CD4-positive, CD25-positive, alpha-beta regulatory T cell (primary cell): ENCODE results near the gene MLH3. TPM values are rescaled to one million over a fixed set of nuclear protein-coding genes. Genes with fewer than 3 reads are reported as not detected.

Experiments used
- ATAC-seq, 2 donors: fragments of 150-1000 bp; cut with Tn5 transposase; one replicate each; pipeline ENCODE4 v1.10.0; 2021; ENCODE audit warnings: low read depth in 2 of 2, moderate number of reproducible peaks in 2 of 2, moderate library complexity in 1 of 2
- DNase-seq, 3 donors: peaks; one replicate each; pipeline versions ENCODE4 v3.0.0 to v3.0.0-alpha.2; 2012 to 2022; ENCODE audit warnings: mixed read lengths in 1 of 3
- H3K27ac ChIP-seq: one replicate; pipeline ENCODE4 v1.7.0; 2013; ENCODE audit warnings: mild to moderate bottlenecking, low read length; ENCODE audit not compliant: insufficient read depth, poor library complexity, severe bottlenecking
- H3K27me3 ChIP-seq: one replicate; pipeline ENCODE4 v1.7.0; 2013; ENCODE audit warnings: low read length; ENCODE audit not compliant: control insufficient read depth, insufficient read depth
- H3K36me3 ChIP-seq: one replicate; pipeline ENCODE4 v1.7.0; 2013; ENCODE audit warnings: mild to moderate bottlenecking, low read length, moderate library complexity; ENCODE audit not compliant: control insufficient read depth, insufficient read depth
- H3K4me1 ChIP-seq: 2 replicates; pipeline ENCODE4 v1.7.0; 2013; ENCODE audit warnings: mild to moderate bottlenecking, low read length; ENCODE audit not compliant: insufficient read depth, control insufficient read depth, poor library complexity, severe bottlenecking
- H3K4me3 ChIP-seq: one replicate; pipeline ENCODE4 v1.7.0; 2013; ENCODE audit warnings: low read depth, mild to moderate bottlenecking, low read length, moderate library complexity
- H3K9me3 ChIP-seq, 2 experiments: 1 replicate in 1 of 2; 2 replicates in 1 of 2; pipeline ENCODE4 v1.7.0; 2013; ENCODE audit warnings: low read length in 2 of 2, mild to moderate bottlenecking in 1 of 2, moderate library complexity in 1 of 2; ENCODE audit not compliant: control insufficient read depth in 2 of 2
- H3K27ac Mint-ChIP-seq, 3 donors: one replicate each; pipeline ENCODE4 v1.8.0; 2020 to 2022; ENCODE audit warnings: mild to moderate bottlenecking in 3 of 3, mixed read lengths in 3 of 3, moderate library complexity in 2 of 3
- H3K27me3 Mint-ChIP-seq: one replicate; pipeline ENCODE4 v1.8.0; 2022; ENCODE audit warnings: mild to moderate bottlenecking, mixed read lengths
- H3K36me3 Mint-ChIP-seq: one replicate; pipeline ENCODE4 v1.8.0; 2020; ENCODE audit warnings: mixed read lengths
- H3K4me1 Mint-ChIP-seq, 4 donors: one replicate each; pipeline ENCODE4 v1.8.0; 2020 to 2022; ENCODE audit warnings: mixed read lengths in 4 of 4, mild to moderate bottlenecking in 1 of 4
- H3K4me3 Mint-ChIP-seq, 4 donors: one replicate each; pipeline ENCODE4 v1.8.0; 2020 to 2022; ENCODE audit warnings: mild to moderate bottlenecking in 4 of 4, mixed read lengths in 4 of 4, moderate library complexity in 3 of 4
- H3K9me3 Mint-ChIP-seq, 7 donors: one replicate each; pipeline ENCODE4 v1.8.0; 2020 to 2022; ENCODE audit warnings: mixed read lengths in 7 of 7, mild to moderate bottlenecking in 3 of 7, moderate library complexity in 2 of 7
- polyA plus RNA-seq, 4 donors: library from polyadenylated mRNA; unstranded; fragments of 300-500 nt; fragmentation: Illumina TruSeq; gene quantifications; one replicate each; pipeline ENCODE4 v1.2.3, GENCODE V29; 2021
- total RNA-seq: library from RNA; stranded (reverse); gene quantifications from one replicate; pipeline ENCODE4 v1.2.3, GENCODE V29; 2022

Gene MLH3
- total and polyA plus RNA-seq, 5 donors from 2014 or later = 7.2 to 18.9 (median 13.1) TPM

DNA sequence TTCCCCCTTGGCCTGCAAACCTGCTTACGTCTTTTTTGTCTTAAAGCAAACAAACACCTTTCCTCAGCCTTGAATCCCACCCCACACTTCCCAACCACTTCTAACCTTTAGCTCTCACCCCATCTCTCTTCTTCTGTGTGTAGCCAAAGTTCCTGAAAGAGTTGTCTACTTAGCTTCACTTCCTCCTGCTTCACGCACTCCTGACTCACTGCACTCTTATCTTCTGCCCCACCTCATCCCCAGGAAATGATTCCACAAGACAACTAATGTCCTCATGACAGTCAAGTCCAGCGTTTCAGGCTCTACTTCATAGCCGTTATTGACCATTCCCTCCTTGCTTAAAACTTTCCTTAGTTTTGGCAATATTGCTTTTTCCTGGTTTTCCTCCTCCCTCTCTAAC is 26.2 kb downstream of the MLH3 start:
- Mint-ChIP-seq H3K27me3 (no peaks in the 10 kb centered on the region), H3K9me3 (no peaks in the 10 kb centered on the region), H3K4me1 (peaks cover 0 to 4% (median 0%) of the 10 kb centered on the region in 4 donors), H3K36me3 (peaks cover 15% of the 10 kb centered on the region), H3K27ac (no peak overlapping the region), H3K4me3 (no peak overlapping the region)
- ATAC-seq (no peak), DNase-seq (no peak)
- Histone ChIP-seq H3K36me3 (peaks cover 30% of the 10 kb centered on the region), H3K27me3 (no peaks in the 10 kb centered on the region), H3K4me1 (no peaks in the 10 kb centered on the region), H3K27ac (no peak overlapping the region), H3K4me3 (no peak overlapping the region), H3K9me3 (no peaks in the 10 kb centered on the region)

GRCh38 chr14:75023108-75023507 is 28.2 kb downstream of the MLH3 start:
- Mint-ChIP-seq H3K27ac (no peak overlapping the region), H3K27me3 (no peaks in the 10 kb centered on the region), H3K36me3 (peaks cover 22% of the 10 kb centered on the region), H3K4me3 (no peak overlapping the region), H3K9me3 (no peaks in the 10 kb centered on the region), H3K4me1 (peaks cover 0 to 8% (median 0%) of the 10 kb centered on the region in 4 donors)
- no peak overlapping the region for H3K4me3 ChIP-seq
- H3K36me3 ChIP-seq = peaks cover 39% of the 10 kb centered on the region
- DNase-seq = no peak
- no peaks in the 10 kb centered on the region for H3K27me3 ChIP-seq
- ATAC-seq = no peak
- H3K4me1 ChIP-seq = no peaks in the 10 kb centered on the region
- no peak overlapping the region for H3K27ac ChIP-seq
- H3K9me3 ChIP-seq = no peaks in the 10 kb centered on the region

DNA sequence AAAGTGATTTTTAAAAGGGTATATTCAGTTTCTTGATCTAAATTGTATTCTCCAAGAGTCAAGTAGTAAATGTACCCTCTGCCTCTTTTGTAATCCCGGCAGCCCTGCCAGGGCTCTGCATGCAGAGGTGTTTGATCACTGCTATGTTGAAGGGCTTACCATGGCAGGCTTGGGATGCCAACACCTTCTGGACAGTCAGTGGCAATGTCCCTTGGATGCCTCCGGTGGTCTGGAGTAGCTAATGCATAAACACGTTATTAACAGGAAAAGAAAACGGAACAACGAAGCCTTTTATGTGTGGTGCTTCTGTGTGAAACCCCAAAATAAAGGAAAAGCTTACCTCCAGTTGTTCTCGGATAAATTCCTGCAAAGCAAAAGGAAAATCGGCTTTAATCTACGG is 28.6 kb downstream of the MLH3 start:
- Histone ChIP-seq H3K4me3 (no peak overlapping the region), H3K27me3 (no peaks in the 10 kb centered on the region), H3K27ac (no peak overlapping the region), H3K36me3 (peaks cover 39% of the 10 kb centered on the region), H3K4me1 (no peaks in the 10 kb centered on the region), H3K9me3 (no peaks in the 10 kb centered on the region)
- ATAC-seq (no peak), DNase-seq (peak in 1 of 3 donors; percentile 20)
- Mint-ChIP-seq H3K27ac (peak overlapping the region in 1 of 3 donors; percentile 18), H3K27me3 (no peaks in the 10 kb centered on the region), H3K4me1 (peaks cover 0 to 8% (median 0%) of the 10 kb centered on the region in 4 donors), H3K9me3 (no peaks in the 10 kb centered on the region), H3K36me3 (peaks cover 20% of the 10 kb centered on the region), H3K4me3 (no peak overlapping the region)

- ATAC-seq = no peak
- Histone ChIP-seq H3K27ac (no peak overlapping the region), H3K27me3 (no peaks in the 10 kb centered on the region), H3K36me3 (peaks cover 55% of the 10 kb centered on the region), H3K4me1 (no peaks in the 10 kb centered on the region), H3K9me3 (no peaks in the 10 kb centered on the region), H3K4me3 (no peak overlapping the region)
- Mint-ChIP-seq H3K4me3 (no peak overlapping the region), H3K27ac (no peak overlapping the region), H3K27me3 (no peaks in the 10 kb centered on the region), H3K9me3 (no peaks in the 10 kb centered on the region), H3K4me1 (peaks cover 0 to 8% (median 0%) of the 10 kb centered on the region in 4 donors), H3K36me3 (peaks cover 35% of the 10 kb centered on the region)
- DNase-seq = no peak
These were observed 32.6 kb downstream of the MLH3 start for GRCh38 chr14:75018694-75019093.

DNA sequence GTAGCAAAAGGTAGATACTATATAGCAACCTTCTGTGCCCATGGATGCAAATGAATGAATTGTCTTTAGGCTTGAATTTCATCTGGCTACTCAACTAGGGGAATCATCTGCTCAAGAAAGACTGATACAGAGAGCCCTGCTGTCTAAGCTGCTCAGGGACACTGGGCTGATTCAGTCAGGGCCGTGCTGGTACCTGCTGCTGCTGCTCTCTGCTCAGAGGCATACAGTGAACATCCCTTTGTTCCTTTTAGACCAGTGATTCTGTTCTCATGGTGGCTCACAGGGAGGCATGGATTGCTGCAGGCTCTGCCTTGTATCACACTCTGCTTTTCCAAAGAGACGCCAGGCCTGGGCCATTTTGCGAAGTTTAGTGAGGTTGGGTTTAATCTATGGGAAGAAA is 34.5 kb downstream of the MLH3 start:
- no peak for ATAC-seq
- no peak for DNase-seq
- no peak overlapping the region for H3K27ac ChIP-seq
- no peak overlapping the region for H3K4me3 ChIP-seq
- Mint-ChIP-seq H3K4me3 (no peak overlapping the region), H3K9me3 (no peaks in the 10 kb centered on the region), H3K27me3 (no peaks in the 10 kb centered on the region), H3K36me3 (peaks cover 30% of the 10 kb centered on the region), H3K27ac (no peak overlapping the region), H3K4me1 (peaks cover 0 to 10% (median 0%) of the 10 kb centered on the region in 4 donors)
- no peaks in the 10 kb centered on the region for H3K4me1 ChIP-seq
- H3K36me3 ChIP-seq = peaks cover 57% of the 10 kb centered on the region
- H3K9me3 ChIP-seq = no peaks in the 10 kb centered on the region
- no peaks in the 10 kb centered on the region for H3K27me3 ChIP-seq

DNA sequence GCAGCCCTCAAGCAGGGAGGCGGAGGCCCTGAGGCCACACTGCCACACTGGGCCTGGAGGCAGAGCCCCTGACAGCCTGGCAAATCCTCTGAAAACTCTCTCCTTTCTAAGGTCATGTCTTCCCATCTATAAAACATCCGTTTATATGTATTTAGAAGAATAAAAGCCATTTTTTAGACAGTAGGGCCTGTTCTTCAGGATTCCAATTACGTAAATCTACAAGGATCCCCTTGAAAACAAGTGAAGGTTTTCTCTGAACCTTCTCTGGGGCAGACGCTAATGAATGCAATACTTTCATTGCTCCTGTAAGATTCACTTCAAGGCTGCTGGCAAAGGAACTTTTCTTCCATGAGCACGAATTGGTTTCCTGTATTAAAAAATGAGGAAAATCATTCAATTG is 35.8 kb downstream of the MLH3 start:
- Histone ChIP-seq H3K4me3 (no peak overlapping the region), H3K27ac (no peak overlapping the region), H3K36me3 (peaks cover 64% of the 10 kb centered on the region), H3K27me3 (no peaks in the 10 kb centered on the region), H3K9me3 (no peaks in the 10 kb centered on the region), H3K4me1 (no peaks in the 10 kb centered on the region)
- ATAC-seq (no peak), DNase-seq (no peak)
- H3K27me3 Mint-ChIP-seq = no peaks in the 10 kb centered on the region
- H3K4me3 Mint-ChIP-seq = no peak overlapping the region
- peaks cover 0 to 17% (median 4%) of the 10 kb centered on the region in 4 donors for H3K4me1 Mint-ChIP-seq
- H3K9me3 Mint-ChIP-seq = no peaks in the 10 kb centered on the region
- H3K36me3 Mint-ChIP-seq = peaks cover 32% of the 10 kb centered on the region
- no peak overlapping the region for H3K27ac Mint-ChIP-seq

- no peak overlapping the region for H3K4me3 Mint-ChIP-seq
- Histone ChIP-seq H3K4me3 (no peak overlapping the region), H3K27me3 (no peaks in the 10 kb centered on the region), H3K9me3 (no peaks in the 10 kb centered on the region), H3K27ac (no peak overlapping the region), H3K4me1 (no peaks in the 10 kb centered on the region), H3K36me3 (peaks cover 73% of the 10 kb centered on the region)
- no peaks in the 10 kb centered on the region for H3K9me3 Mint-ChIP-seq
- no peaks in the 10 kb centered on the region for H3K27me3 Mint-ChIP-seq
- H3K27ac Mint-ChIP-seq = no peak overlapping the region
- DNase-seq (no peak), ATAC-seq (no peak)
- peaks cover 36% of the 10 kb centered on the region for H3K36me3 Mint-ChIP-seq
- H3K4me1 Mint-ChIP-seq = peaks cover 4 to 16% (median 6%) of the 10 kb centered on the region in 4 donors
These were observed 38.0 kb downstream of the MLH3 start for GRCh38 chr14:75013290-75013689.

DNA sequence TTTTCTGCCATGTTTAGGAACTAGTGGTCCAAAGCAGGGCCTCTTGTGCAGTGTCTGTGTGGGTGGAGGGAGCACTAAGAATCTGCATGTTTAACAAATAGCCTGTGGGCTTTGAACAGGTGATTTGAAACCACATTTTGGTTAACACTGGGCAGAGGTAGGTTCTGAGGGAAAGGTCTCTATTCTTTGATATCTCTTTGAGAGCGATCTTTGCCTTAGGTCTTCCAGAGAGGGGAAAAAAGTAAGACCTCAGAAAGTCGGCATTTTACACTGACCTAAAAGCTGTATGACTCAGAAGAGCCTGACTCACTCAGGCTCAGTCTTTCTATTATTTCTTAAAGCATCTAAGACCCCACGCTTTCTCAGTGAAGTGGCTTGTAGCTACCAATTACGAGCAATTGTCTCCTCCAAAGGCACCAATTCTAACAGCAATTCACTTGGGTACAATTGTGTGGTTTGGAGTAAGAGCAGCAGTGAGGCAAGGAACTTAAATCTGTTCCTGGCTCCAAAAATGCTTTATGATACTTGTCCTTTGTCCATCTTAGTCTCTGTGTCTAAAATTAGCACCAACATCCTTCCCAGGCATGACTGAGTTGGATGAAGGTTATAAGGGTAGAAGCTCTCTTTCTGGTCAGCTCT is 39.8 kb downstream of the MLH3 start:
- Mint-ChIP-seq H3K9me3 (no peaks in the 10 kb centered on the region), H3K36me3 (peaks cover 46% of the 10 kb centered on the region), H3K4me1 (peaks cover 14 to 23% (median 16%) of the 10 kb centered on the region in 4 donors), H3K4me3 (no peak overlapping the region), H3K27me3 (no peaks in the 10 kb centered on the region), H3K27ac (peak overlapping the region; percentile 27 to 67 (median 54))
- no peaks in the 10 kb centered on the region for H3K9me3 ChIP-seq
- H3K4me3 ChIP-seq = no peak overlapping the region
- ATAC-seq (no peak), DNase-seq (no peak)
- no peak overlapping the region for H3K27ac ChIP-seq
- H3K4me1 ChIP-seq = no peaks in the 10 kb centered on the region
- no peaks in the 10 kb centered on the region for H3K27me3 ChIP-seq
- H3K36me3 ChIP-seq = peaks cover 84% of the 10 kb centered on the region
